Measurements from ENCODE around the gene B3GNT8. TPM values are rescaled to one million over a fixed set of nuclear protein-coding genes. Genes with fewer than 3 reads are reported as not detected.

The B3GNT8 gene
- total RNA-seq, 1 donor from 2014 or later, result 0.37 TPM

- intact Hi-C loops (cut with micrococcal nuclease), result no loop called here
- H3K9me3 Mint-ChIP-seq, result no peaks in the 10 kb centered on the region
Observed at GRCh38 chr19:41376241-41376997, 50.8 kb downstream of the B3GNT8 start, which contains the start of gene TMEM91. TSS of gene TMEM91 (plus strand) at chr19:41376533. CDS start at chr19:41378310, 1,777 bp downstream.

More at GRCh38 chr19:41376241-41376997, 50.8 kb downstream of the B3GNT8 start, which contains the start of gene TMEM91:
- Mint-ChIP-seq H3K27me3 (no peaks in the 10 kb centered on the region), H3K27ac (peak within 1 kb of the TSS; percentile 79), H3K36me3 (ENCODE audit: low read depth) (peaks cover 8% of the 10 kb centered on the region), H3K4me1 (peaks cover 13% of the 10 kb centered on the region), H3K4me3 (peak within 1 kb of the TSS; percentile 76)
- peak; percentile 70 for DNase-seq

Other genes starting within 250 kb of the B3GNT8 start
- 0.70 and 1.0 TPM in 2 replicates for gene CYP2S1, start 234.2 kb downstream of the B3GNT8 start, total RNA-seq
- gene AXL, start 208.2 kb downstream of the B3GNT8 start, total RNA-seq, result 0.19 and 0.70 TPM in 2 replicates
- gene HNRNPUL1, start 163.0 kb downstream of the B3GNT8 start, total RNA-seq, result 256 and 258 TPM in 2 replicates
- 30.4 and 30.7 TPM in 2 replicates for gene CCDC97, start 117.2 kb downstream of the B3GNT8 start, total RNA-seq
- gene TGFB1, start 73.5 kb downstream of the B3GNT8 start, total RNA-seq, result 125 and 127 TPM in 2 replicates
- 6.3 and 8.6 TPM in 2 replicates for gene B9D2, start 63.2 kb downstream of the B3GNT8 start, total RNA-seq
- gene TMEM91, start 50.8 kb downstream of the B3GNT8 start, total RNA-seq, result 4.2 and 5.8 TPM in 2 replicates
- gene EXOSC5, start 30.0 kb downstream of the B3GNT8 start, total RNA-seq, result 65.8 and 69.2 TPM in 2 replicates
- 11.4 and 20.1 TPM in 2 replicates for gene BCKDHA, start 29.6 kb downstream of the B3GNT8 start, total RNA-seq
- 52.6 and 58.7 TPM in 2 replicates for gene DMAC2, start 12.5 kb upstream of the B3GNT8 start, total RNA-seq
- not detected in 2 replicates for gene ERICH4, start 15.8 kb upstream of the B3GNT8 start, total RNA-seq
- gene CEACAM21, start 148.8 kb upstream of the B3GNT8 start, total RNA-seq, result 31.1 and 32.8 TPM in 2 replicates
- gene CEACAM4, start 199.7 kb upstream of the B3GNT8 start, total RNA-seq, result not detected in 2 replicates

Measured in activated CD4-positive, alpha-beta T cell treated with anti-CD3 and anti-CD28 coated beads, Interleukin-2, amount 10 ng/mL, durations not matched to agents 24 days and 14 days (primary cell).